Measurements from ENCODE around the gene RILP.

Gene RILP

DNA sequence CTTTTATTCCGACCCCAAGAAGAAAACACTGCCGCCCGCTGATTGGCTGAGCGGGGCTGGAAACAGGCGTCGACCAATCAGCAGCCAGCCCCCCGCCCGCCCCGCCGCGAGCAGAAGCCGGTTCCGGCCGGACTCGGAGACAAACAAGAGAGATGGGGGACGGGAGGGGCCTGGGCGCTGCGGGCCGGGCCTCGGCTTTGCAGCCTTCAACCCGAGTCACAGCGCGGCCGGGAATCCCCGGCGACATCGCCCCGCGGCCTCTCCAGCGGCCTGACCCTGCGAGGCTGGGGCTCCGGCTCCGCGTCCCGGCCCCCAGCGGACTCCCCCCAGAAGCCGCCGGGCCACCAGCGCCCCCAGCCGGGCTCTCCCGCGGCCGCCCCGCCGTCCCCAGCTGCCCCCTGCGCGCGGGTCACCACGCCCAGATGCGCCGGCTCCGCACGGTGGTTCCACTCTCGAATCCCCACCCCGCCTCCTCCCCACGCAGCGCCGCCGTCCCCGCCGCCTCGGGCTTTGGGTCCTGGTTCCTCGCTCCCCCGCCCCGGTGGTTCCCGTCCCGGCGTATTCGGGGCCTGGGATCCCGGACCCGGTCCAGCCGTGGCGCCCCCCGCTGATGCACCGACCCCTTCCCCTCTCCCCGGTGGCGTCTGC lies 20.7 kb downstream of the RILP start:
- peak; percentile 89 to 91 for DNase-seq

DNA sequence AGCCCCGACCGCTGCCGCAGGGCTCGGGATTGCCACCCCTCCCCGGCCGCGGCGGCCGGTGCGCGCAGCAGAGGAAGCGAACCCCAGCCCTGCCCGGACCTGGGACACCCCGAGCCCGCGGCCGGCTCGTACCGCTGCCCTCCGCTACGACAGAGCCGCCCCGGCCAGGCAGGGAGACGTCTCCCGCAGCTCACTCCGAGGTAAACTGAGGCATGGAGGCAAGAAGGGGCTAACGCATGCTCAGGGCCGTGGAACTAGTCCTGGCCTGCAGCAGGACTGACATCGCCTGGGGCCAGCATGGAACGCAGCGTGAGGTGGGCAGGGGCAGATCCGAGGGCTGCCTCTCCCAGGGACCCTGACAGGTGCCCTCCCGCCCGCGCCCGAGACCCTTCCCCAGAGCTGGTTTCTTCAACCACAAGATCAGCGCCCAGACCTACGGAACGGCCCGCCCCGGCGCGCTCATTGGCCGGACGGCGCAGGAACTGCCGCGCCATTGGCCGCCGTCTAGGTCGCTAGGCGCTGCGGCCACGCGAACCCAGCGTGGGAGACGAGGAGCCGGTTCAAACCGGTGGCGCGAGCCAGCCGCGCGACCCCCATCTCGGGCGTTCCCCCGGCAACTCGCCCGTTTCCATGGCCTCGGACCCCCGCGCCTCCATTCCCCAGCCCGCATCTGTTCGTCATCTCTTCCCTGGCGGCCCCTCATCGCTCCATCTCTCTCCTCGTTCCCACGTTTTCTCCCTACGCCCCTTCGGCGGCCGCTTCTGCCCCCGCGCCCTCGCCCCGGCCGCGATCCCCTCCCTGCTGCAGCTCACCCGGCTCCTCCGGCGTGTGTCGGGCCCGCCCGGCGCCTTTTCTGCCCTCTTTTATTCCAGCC lies 21.4 kb downstream of the RILP start, which contains the start of gene SLC43A2:
TSS of gene SLC43A2 (minus strand) at position 853 of the 874 bp plus-strand sequence. CDS start 960 bp downstream, outside the sequence.
- DNase-seq: peak; percentile 68 to 81

DNA sequence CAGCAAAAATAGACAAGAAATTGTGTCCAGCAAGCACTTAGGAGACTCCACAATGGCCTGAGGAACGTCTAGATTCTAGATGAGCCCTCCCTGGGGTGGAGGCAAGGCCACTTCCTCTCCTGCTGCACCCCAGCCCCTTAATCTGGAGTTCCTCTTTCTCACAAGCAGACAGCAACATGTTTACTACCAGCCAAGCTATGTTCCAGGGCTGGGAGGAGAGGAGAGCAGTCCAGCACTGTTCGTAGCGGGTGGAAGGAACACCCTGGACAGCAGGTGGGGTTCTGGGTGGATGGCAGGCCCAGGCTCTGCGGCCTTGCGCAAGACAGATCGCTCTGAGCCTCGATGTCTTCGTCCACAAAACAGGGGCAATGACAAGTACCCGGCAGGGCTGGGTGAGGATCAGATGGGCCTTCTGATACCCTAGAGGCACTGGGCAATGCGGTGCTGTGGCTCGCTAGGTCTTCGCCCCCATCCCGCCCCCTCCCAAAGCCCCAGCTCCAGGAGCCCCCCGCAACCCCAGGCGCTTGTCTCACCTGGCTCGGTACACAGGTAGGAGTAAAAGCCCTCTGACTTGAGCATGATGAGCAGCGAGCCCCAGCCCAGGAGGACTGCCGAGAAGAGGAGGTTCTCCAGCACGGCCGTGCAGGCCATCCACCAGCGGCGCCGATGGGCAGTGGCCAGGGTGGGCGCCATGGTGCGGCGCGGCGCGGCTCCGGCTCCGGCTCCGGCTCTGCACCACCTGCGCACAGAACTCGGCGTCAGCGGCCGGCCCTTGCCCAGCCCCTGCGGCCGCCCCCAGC lies 22.3 kb downstream of the RILP start:
- DNase-seq: no peak

DNA sequence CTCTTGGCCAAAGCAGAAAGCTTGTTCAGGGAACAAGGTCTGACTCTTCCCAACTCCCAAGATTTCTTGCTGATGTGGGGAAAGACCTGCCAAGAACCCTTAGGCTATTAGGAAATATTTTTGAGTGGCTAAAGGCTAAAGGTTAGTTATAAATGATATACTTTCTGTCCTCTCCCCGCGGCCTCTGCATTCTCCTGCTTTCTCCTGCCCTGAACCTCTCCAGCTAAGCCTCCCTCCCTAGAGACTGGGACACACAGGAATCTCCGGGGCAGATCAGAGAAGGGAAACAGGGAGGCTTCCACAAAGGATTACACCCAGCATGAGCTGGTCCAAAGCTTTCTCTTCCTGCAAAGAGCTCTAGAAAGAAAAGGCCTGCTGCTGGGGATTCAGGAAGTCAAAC lies 23.3 kb downstream of the RILP start:
- no peak for DNase-seq

DNA sequence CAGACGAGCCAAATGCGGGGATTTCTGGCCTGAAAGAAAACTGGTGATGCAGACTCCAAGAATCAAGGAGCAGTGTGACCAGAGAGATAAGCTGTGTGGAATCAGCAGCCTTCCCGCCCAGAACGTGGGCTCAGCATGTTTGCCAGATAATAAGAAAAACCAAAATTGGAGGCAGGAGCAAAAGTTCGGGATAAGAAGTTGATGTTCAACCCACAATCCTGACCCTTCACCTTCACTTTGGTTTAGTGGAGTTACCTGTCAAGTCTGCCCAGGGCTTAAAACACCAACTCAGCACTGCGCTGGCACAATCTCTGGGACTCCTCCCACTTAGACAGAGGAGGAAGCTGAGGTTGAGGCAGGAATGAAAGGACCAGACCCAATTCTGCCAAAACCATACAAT lies 24.1 kb downstream of the RILP start:
- DNase-seq: no peak

DNA sequence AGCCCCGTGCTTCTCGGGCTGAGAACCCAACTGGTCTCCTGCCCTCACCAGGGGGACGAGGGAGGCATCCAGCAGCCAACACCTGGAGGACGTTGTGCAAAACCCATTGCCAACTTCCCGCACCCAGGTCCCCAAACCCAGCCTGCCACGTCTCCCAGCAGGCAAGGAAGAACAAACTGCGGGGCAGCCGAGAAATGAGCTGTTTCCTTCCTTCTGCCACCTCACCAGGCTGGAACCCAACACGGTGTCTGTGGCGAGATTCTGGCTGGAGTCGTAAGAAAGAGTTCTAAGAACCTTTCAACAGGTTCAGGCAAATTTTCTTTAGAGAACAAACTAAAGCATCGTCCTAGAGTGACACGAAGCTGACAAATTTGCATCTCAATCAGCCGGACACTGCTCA lies 24.6 kb downstream of the RILP start:
- no peak for DNase-seq

DNA sequence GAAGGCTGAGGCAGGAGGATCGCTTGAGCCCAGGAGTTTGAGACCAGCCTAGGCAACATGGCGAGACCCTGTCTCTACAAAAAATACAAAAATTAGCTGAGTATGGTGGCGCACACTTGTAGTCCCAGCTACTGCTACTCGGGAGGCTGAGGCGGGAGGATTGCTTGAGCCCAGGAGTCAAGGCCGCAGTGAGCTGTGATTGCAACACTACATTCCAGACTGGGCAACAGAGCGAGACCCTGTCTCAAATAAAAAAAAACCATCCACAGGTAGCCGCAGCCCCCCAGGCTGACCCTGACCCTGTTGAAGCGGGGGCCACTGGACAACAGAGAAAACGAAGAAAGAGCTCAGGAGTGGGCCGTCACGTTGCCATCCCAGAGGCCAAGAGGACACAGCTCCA lies 25.0 kb downstream of the RILP start:
- no peak for DNase-seq

DNA sequence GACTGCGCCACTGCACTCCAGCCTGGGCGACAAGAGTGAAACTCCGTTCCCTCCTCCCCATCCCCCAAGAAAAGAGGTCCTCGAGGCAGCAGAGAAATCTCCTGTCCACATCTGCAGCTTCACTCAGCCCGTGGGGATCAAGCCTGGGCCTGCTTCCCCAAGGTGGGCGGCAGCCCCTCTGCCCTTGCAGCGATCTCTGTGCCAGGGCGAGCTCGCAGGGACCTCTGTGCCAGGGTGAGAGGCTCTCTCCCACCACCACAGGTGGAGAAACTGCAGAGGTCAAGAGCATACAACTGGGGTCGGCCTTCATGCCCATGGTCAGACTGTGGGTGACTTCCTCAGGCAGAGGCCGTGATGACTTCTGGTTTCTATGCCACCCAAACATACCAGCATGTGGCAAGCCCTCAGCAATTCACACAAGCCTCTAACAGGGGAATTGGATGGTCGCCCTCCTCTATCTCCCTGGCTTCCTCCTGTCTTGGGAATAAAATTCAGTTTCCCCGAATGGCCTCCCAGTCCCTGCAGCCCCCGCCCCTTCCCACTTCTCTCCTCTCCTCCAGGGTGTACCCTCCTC lies 26.5 kb downstream of the RILP start:
- no peak for DNase-seq

DNA sequence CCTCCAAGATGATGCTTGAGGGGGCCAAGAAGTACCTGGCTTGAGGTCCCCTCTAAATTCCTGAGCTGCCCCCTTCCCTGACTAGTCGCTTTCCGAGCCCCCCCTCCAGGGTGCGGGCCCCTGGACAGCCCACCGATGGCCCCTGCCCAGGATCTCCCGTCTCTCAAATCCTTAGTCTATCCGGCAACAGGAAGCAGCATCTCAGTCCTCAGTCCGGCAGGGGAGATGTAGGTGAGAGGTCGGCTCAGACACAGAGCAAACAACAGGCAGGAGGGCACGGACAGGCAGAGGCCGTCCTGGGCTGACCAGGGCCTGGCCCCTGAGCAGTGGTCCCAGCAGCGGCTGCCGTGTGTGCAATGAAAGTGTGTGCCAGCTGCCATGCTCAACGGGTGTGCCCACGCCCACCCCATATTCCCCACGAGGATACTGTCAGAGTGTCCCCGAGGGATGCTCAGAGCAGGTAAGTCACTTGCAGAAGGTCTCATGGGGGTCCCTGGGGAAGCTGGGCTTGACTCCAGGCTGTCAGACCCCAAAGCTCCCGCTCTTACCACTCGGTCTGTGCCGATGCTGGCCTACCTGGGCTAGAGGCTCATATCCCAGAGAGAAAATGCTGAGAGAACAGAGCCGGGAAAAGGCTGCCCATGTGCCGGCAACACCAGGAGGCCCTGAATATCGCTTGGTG lies 28.3 kb downstream of the RILP start:
- no peak for DNase-seq

DNA sequence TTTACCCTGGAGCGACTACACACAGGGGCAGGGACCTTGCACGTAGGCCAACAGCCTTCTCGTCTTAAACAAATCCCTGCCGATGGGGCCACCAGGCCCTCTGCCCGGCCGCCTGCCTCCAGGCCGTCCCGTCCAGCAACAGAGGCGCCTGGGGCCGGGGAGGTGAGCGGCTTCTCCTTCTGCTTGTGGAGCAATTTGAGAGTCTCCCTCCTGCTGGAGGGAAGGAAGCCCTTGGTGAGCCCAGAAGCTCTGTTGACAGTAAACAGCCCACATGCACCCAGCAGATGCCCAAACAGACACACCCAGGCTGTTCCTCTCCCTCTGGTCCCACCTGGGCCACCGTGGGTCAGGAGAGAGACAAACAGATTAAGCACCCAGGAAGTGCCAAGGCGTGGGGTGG lies 29.2 kb downstream of the RILP start:
- DNase-seq: no peak

DNA sequence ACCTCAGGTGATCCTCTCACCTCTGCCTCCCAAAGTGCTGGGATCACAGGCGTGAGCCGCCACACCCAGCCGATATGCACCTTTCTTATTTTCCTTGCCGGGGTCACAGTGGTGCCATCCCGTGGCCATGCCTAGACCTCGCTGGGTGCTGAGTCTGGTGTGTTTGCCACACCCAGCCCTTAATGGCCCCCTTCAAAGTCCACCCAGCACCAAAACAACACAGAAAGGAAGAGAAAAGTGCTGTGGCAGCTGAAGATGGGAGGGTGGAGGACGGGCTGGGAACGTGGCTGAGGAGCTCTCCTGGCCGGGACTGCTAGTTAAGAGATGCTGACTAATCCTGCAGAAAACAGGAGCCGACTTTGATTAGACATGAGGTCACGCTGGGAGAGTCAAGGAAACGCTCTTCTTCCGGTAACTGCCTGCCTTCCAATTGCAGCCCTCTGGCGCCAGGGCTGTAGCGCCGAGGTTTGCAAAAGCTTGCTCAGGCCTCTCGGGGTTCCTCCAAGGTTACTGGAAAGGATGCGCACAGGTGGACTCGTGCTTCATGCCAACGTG lies 32.0 kb downstream of the RILP start:
- DNase-seq: no peak

DNA sequence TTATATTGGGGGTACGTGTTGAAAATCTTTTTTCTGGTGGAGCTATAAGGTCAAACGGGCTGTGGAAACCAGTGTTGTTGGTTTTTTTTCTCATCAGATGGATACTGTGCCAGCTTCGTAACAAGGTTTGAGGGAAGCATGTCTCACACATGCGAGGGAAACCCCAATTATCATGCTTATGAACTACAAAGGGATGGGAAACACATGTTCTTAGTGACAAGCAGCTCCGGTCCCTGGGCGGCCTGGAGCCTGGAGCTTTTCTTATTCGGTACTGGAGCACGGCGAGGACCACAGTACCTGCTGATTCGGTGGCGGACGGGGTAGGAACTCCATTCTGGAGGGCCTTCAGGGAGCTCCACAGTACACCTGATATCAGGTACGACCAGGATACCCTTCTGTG lies 33.6 kb downstream of the RILP start:
- DNase-seq: no peak

DNA sequence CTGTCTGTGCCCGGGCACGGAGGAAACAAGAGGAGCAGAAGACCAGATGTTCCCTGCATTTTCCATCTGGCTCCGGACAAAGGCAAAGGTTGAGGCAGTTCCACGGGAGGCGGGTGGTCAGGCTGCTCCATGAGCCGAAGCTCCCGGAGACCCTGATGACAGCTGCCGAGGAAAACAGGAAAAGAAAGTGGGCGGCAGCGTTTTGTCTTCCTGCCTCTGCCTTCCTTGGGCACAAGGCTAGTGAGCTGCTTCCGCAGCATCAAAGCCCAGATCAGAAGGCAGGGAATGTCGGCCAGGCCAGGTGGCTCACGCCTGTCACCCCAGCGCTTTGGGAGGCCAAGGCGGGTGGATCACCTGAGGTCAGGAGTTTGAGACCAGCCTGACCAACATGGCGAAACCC lies 37.3 kb downstream of the RILP start:
- no peak for DNase-seq

DNA sequence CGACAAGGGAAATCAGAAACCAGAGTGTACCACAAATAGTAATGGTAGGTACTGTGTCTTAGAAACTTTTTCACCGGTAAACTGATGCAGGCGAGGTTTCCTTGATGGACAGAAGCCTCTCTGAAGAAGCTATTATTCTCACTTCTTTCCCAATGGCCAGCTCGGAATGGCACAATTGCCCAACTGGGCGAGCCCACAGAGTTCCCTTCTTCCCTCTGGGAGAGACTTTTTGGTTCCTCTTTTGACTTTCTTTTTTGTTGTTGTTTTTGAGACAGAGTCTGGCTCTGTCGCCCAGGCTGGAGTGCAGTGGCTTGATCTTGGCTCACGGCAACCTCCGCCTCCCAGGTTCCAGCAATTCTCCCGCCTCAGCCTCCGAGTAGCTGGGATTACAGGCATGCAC lies 38.0 kb downstream of the RILP start:
- no peak for DNase-seq

DNA sequence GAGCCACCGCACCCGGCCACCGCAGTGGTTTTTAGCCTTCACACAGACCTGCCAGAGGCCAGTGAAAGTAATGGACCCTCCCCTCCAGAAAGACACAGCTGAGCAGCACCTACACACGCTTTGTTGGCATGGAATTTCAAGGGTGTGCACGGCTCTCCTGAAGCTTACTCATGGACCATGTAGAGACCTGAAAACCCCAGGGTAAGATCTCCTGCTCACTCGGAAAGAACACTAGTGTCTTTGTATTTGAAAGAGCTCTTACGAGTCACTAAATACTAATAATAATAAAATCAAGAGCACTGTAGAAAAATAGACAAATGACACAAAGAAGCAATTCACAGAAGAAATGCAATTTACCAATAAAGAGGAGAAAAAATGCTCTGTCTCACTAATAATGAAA lies 41.0 kb downstream of the RILP start:
- DNase-seq: no peak

DNA sequence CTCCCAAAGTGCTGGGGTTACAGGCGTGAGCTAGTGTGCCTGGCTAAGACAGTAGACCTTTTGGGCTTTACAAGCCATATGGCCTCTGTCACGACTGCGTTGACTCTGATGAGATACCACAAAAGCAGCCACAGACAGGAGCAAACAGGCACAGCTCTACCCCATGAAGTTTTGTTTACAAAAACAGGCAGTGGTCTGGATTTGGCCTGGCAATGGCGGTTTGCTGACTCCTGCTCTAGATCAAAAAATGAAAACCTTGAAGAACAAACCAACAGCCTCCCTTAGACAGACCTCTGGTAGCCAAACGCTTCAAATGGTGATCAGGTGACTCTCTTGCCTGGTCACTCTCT lies 41.7 kb downstream of the RILP start:
- no peak for DNase-seq

DNA sequence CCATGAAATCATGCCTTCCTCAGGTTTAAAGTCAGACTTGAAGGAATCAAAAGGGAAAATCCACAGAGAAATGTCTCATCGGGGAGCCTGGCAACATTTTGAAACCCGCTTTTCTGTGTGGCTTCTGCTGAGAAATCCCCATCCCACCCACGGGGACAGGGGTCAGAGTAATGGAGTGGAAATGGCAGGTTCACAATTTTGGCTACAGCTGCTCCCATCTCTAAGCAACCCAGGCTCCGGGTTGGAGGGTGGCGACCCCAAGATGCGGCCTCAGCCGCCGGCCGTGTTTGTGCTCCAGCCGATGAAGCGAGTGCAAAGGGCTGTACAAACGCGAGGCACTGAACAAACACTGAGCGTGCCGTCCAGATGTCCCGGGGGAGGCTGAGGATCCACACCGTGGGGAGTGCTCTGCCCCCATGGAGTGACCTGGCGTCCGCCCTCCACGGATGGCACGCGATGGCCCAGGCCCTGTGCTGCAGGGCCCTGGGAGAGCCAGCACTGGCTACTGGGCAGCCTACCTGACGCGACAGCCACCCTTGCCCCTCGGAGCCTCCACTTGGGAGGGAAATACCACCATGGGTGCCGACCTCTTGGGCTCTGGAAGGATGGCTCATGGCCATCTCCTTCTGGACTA lies 43.2 kb downstream of the RILP start:
- DNase-seq: no peak

DNA sequence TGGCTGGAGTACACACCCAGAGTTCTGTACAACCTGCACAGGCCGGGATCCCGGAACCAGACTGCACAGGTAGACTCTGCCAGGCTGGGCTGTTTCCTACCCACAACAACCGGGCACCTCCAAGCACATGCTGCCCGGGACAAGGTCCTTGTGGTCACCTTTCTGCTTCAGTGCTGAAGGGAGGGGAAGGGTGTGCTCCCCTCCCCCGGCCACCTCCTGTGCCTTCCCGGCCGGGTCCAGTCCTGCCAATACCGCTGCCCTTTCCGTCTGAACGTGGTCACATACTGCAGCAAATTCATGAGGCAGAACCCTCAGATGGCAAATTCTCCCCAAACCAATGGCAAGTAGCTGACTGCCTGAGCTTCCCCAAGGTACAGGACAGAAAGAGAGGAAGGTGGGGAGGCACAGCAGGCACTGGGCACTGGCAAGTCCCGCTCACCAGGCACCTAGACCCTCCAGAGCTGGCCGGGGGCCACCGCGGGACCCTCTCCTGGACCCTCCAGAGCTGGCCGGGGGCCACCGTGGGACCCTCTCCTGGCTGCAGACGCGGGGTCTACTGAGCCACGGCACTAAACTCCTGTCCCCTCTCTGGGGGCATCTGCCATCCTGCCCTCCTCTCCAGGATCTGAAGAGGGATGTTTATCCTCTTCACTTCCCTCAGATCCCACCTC lies 43.9 kb downstream of the RILP start:
- no peak for DNase-seq

DNA sequence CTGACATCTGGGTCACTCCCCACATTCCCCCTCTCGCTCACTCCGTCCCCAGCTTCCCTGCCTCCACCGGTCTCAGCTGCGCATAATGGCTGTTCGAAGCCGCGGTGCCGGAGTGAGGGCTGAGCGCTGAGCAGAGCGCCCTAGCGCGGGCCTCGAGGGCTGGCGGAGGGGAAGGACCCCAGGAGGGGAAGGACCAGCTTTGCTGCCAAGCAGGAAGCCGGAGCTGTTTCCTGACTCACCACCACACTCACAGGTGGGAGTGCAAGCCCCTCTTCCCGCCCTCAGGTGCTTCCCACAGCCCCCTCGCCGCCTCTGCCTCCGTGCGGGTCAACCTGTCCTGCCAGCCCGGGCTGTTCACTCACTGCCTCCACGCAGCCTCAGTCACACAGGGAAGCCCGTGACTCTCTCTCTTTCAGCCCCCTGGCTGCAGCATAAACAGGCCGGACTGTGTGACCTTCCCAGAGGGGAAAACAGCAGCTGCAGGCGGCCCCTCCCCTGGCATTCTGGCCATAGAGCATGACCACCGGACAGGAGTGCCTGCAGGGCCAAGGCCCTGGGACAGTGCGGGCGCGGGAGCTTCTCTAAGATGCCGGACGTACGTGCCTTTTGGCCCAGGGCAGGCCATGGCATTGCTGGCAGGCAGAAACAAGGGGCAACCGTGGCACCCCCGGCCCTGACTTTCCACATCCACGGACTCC lies 44.7 kb downstream of the RILP start:
- no peak for DNase-seq

DNA sequence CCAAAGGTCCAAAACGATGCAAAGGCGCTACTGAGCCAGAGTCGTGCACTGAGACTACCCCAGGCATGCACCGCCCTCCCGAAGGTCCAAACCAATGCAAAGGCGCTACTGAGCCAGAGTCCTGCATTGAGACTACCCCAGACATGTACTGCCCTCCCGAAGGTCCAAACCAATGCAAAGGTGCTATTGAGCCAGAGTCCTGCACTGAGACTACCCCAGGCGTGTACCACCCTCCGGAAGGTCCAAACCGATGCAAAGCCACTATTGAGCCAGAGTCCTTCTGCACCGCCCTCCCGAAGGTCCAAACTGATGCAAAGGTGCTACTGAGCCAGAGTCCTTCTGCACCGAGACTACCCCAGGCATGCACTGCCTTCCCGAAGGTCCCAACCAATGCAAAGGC lies 48.1 kb downstream of the RILP start:
- no peak for DNase-seq
